ENCODE results near the gene TTLL12.
A peak's percentile ranks its signal among the peaks of the same experiment; 100 is the strongest.
"Not testable (repeated sequence)": the region's sequence is repeated elsewhere in the genome, so short reads cannot be mapped to it uniquely, and the experiment has no call there.

TTLL12 gene

DNA sequence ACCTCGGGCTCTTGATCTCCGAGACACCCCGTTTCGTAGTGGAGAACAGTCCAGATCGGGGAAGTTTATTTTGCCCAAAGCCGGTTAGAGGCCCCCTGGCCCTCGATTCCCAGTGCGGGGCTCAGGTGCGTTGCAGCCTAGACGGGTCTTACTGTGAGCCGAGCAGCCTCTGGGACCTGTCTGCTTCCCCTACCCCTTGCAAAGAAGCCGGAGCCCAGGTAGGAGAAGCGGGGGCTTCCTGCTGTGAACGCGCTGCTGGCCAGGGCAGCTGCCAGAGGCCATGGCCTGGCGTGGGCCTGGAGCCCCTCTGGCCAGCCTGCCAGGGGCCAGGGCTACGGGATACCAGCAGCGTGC is 35.0 kb downstream of the TTLL12 start:
- no peak for DNase-seq

GRCh38 chr22:43151251-43152002 is 35.5 kb downstream of the TTLL12 start, which contains the start of gene TSPO:
Gene TSPO, plus strand, starts transcription at chr22:43151559. Its CDS starts 7,680 bp downstream, at chr22:43159239.
- peak; percentile 56 for DNase-seq

GRCh38 chr22:43150731-43151206 is 36.2 kb downstream of the TTLL12 start:
- DNase-seq = no peak

DNA sequence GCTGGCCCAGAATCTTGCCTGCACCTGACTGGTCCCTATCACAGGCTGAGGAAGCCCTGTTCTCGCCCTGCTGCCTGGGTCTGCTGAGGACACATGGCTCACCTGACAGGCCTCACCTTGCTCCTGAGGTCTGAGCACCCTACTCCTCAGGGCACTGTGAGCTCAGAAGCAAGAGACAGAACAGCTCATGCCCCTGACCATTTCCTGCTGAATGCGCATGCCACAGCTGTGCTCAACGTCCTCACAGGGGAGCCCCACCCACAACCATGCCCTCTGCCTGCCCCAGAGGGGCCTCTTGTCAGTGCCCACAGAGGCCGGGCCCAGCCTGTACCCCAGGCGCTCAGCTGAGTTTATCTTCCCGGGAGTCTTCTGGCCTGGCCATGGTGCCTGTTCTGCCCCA is 38.4 kb downstream of the TTLL12 start:
- no peak for DNase-seq

GRCh38 chr22:43147821-43148220 is 39.1 kb downstream of the TTLL12 start:
- DNase-seq = no peak

DNA sequence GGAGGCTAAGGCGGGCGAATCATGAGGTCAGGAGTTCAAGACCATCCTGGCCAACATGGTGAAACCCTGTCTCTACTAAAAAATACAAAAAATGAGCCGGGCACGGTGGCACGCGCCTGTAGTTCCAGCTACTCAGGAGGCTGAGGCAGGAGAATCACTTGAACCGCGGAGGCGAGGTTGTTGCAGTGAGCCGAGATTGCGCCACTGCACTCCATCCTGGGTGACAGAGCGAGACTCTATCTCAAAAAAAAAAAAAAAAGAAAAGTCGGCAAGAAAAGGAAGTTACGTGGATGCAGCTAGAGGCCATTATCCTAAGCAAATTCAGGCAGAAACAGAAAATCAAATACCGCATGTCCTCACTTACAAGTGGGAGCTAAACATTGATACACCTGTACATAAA is 40.6 kb downstream of the TTLL12 start:
- DNase-seq = not testable (repeated sequence)

- DNase-seq = not testable (repeated sequence)
Measured at GRCh38 chr22:43145371-43145770, 41.6 kb downstream of the TTLL12 start.

- no peak for DNase-seq
Measured at GRCh38 chr22:43144949-43145348, 42.0 kb downstream of the TTLL12 start.

DNA sequence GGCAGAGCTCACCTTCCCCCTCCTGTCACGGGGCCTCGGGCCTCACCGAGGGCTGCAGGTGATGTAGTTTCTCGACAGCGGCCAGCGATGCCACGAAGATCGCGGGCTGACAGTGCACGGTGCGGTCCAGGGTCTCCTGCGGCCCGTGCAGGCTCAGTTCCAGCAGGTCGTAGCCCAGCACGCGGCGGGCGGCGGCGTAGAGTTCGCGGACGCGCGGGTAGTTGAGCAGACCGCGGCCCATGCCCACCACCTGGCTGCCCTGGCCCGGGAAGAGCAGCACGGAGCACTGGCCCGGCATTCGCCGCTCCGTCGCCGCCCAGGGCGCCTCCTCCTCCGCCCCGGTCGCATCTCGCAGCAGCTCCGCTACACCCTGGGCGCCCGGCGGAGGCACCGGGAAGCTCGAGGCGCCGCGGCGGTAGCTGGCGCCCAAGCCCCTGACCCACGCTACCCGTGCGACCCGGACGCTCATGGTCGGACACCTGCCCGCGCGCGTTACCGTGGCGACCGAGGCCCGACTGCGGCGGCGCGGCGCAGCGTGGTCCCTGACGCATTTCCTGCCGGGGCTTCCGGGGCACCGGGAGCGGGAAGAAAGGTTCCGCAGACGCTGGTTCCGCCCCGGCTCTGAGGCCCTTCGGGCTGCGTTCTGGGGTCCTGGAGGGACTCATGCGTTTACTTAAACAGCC is 43.9 kb downstream of the TTLL12 start, which contains the start of gene MCAT:
Gene MCAT (minus strand): TSS at position 519 of the 683 bp plus-strand sequence. CDS start 50 bp downstream, at position 469.
- peak; percentile 29 for DNase-seq

DNA sequence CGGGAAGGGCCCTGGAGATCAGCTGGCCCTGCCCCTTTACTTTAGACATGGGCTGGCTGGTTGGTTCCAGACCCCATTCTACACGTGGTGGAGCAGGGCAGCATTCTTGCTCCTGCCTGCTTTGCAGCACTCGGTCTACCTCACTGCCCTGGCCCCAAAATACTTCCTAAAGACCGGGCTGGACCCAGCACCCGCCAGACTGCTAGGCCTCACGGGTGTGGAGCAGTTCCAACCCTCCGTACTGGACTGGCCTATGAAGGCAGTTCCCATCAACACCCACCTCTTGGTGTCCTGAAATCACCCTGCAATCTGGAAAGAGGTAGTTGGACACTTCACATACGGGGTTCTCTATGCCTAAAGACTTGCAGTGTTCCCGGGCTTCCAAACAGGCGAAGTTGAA is 50.1 kb downstream of the TTLL12 start:
- no peak for DNase-seq

DNA sequence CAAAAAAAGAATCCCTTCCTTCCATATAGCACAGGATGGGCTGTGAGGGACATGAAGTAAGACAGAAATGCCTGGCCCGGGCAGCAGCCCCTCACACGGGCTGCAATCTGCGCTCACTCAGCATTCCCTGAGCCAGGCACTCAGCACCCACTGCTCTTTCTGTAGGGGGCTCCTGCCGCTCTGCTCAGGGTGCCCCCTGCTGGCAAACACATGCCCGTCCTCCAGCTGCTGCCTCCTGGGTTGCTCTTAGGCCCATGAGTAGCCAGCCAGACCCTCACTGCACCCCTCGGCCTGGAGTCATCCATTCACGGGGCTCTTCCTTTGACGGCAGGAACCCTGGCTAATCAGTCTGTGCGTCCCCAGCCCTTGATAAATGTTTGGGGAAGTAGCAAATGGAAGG is 50.7 kb downstream of the TTLL12 start:
- DNase-seq = no peak

DNA sequence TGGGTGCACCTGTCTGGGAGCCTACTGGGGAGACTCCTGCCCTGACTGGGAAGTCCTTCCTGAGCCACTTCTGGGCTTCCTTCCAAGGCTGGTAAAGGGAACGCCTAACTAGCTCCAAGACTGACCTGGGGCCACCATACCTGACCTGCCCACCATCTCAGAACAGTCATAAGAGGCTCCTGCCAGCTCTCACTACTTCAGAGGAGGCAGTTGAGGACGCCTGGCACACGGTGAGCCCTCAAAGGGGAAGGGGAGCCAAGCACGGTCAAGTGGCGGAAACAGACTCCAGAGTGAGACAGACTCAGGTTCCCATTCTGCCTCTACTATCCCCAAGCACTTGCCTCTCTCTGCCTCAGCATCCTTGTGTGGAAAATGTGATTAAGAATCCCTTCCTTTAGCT is 51.4 kb downstream of the TTLL12 start:
- no peak for DNase-seq

DNA sequence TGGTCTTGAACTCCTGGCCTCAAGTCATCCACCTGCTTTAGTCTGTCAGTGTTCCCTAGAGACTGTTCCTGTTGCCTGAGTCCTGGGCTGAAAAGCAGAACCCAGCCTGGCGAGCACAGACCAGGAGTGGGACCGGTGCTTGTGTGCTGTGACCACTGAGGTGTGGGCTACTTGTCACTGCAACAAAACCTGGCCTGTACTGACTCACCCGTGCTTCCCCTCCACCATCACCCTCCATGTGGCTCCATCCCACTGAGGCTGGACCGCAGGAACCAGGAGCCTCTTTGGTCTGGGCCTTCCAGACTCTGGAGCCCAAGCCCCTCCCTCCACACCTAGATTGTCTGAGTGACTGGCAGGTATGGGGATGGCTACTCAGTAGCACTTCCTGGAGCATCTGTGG is 52.4 kb downstream of the TTLL12 start:
- no peak for DNase-seq

GRCh38 chr22:43133401-43133800 is 53.5 kb downstream of the TTLL12 start:
- DNase-seq = no peak

DNA sequence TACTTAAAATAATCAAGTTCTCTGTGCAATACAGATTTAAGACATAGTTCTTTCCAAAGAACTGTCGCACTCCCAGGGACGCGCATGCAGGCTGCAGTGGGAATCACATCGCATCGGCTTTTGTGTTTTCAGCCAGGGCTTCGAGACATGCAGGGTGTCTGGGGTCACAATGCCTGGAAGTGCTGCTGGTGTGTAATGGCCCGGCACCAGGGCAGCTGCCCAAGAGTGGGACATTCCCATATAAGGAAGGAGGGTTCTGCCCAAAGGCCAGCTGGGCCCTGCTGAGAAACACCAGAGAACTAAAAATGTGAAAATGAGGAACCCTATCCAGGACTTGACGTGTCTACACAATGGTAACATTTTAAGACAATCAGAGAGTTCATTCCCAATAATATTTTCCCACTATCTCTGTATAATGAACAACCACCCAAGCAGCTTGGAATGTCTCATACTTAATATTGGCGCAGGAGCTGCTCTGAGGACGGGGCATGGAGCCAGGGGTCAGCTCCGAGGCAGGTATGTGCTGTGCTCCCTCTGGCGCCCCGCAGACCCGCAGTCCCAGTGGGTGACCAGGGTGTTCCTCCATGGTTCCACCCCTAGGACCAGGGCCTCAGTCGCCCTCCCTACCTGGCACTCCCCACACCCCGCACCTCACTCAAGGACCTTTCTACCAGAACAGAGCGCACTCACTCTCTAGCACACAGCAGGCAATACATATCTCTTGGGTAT is 55.0 kb downstream of the TTLL12 start:
- no peak for DNase-seq

DNA sequence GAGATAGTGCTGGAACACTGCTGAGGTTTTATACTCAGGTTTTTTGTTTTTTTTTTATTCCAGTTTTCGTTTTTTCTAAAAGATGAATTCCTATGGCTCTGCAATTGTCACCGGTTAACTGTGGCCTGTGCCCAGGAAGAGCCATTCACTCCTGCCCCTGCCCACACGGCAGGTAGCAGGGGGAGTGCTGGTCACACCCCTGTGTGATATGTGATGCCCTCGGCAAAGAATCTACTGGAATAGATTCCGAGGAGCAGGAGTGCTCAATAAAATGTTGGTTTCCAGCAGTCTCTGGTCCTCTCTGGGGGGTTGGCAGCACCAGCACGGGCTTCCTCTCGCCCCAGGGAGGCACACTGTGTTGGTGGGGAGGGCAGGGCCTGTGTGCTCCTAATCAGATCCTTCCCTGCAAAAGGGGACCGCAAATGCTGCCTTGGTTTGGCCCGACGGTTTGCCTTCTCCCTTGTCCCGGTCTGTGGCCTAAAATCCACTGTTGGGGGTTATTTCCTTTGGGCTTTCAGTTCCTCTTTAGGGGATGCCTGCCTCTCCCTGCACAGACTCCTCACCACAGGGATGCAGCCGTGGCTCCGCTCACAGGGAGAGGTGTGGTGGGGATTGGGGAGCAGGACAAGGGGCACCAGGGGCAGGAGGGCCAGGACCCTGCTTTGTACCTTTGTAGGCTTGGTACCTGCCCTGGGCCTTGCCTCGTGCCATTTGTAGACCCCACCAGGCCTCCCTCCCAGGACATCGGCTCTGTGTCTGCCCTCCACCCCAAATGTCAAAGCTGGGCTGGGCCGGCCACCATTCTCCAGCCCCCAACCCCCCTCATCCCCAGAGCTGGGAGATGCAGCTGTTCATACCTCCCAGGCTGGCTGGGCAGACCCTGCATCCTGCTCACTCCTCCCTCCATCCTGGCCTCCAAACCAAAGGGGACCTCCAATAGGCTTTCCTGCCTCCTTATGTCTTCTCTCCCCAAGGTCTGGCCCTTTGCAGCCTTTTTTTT is 57.2 kb downstream of the TTLL12 start:
- DNase-seq = no peak

- no peak for DNase-seq
Measured at GRCh38 chr22:43128928-43129424, 58.0 kb downstream of the TTLL12 start.

GRCh38 chr22:43128116-43128515 is 58.8 kb downstream of the TTLL12 start:
- no peak for DNase-seq

DNA sequence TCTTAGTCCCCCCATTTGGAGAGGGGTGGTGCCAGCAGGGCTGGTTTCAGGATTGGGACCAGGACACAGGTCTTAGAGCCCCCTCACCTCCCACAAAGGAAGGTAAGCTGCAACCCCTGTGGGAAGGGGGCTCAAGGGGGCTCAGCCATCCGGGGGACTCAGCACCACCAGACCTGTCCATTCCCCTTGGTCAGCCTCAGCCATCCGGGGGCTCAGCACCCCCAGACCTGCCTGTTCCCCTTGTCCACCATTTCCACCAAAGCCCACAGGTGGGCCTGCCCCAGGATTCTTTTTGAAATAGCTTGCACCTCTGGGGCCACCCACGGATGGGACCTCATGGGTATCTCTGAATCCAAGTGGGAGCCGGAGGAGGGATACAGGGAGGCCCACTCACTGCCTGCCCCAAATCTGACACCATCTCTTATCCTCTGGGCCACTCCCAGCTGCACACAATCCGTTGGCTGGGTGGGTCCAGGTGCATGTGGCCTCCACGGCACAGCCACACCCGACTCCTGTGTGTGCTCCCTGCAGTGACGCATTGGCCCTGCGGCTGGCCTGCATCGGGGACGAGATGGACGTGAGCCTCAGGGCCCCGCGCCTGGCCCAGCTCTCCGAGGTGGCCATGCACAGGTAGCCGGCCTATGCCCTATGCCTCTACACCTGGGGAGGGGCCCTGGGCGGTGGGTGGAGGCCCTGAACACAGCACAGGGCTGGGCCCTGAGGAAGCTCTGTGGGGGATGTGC is 59.6 kb downstream of the TTLL12 start:
- no peak for DNase-seq

DNA sequence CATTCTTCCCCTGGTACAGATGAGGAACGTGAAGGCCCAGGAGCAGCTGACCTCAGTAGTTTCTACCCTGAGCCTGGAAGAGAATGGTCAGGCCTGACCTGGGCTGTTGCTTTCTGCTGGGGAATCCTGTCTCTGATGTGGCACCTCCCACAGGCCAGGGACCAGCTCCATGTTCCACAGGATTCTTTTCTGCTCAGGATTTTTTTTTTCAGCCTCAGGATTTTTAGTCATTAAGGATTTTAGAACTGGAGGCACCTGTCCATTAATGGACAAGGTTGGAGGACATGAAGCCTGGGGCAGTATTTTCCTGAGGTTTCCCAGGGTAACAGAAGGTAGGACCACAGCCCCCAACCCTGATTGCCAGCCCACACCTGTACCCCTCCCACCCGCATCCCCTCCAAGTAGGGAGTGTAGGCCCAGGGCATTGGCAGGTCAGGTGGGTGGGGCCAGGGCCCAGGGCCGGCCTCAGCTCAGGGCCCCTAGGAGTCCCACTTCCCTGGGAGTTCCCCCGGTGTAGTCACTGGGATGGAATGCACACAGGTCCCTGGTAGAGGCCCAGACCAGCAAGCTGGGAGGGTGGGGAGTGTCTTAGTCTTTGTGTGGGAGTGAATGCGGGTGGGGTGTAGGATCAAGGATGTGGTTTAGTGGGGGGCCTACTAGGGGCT is 60.3 kb downstream of the TTLL12 start:
- peak; percentile 45 for DNase-seq

All from T1000 (cell line).